Ascending aorta (tissue), 2 donors: Measurements from ENCODE around the gene DMRTC2. TPM values are rescaled to one million over a fixed set of nuclear protein-coding genes. Genes with fewer than 3 reads are reported as not detected.

ENCODE experiments used
- DNase-seq, 2 donors: peaks; one replicate each; pipeline ENCODE4 v3.0.0-alpha.2; 2019; ENCODE audit warnings: low spot score in 2 of 2
- H3K27ac ChIP-seq, 2 donors: fragments of 200-600 bp; sonication (generic); one replicate each; pipeline ENCODE4 v1.5.1; 2016 to 2017; ENCODE audit warnings: mild to moderate bottlenecking in 1 of 2
- H3K27me3 ChIP-seq: fragments of 200-600 bp; sonication (generic); one replicate; pipeline ENCODE4 v1.5.1; 2017
- H3K36me3 ChIP-seq, 2 donors: fragments of 200-600 bp; sonication (generic); one replicate each; pipeline ENCODE4 v1.5.1; 2016
- H3K4me1 ChIP-seq, 2 donors: fragments of 200-600 bp; sonication (generic); one replicate each; pipeline ENCODE4 v1.5.1; 2016 to 2017; ENCODE audit warnings: mild to moderate bottlenecking in 1 of 2
- H3K4me3 ChIP-seq, 2 donors: fragments of 200-600 bp; sonication (generic); one replicate each; pipeline ENCODE4 v1.5.1; 2016 to 2017; ENCODE audit warnings: mild to moderate bottlenecking in 1 of 2
- H3K9me3 ChIP-seq, 2 donors: fragments of 200-600 bp; sonication (generic); one replicate each; pipeline ENCODE4 v1.5.1; 2016
- intact Hi-C: fragments of 100-400 bp; cut with DNase I; formaldehyde crosslinking; loops from one replicate; pipeline ENCODE4 v1.15.1; 2023
- total RNA-seq: library from RNA; depleted of rRNA; stranded (reverse); fragments of >200 nt; gene quantifications from one replicate; pipeline ENCODE4 v1.1.0, GENCODE V29; 2016
- TF ChIP-seq, protein P1 (sequence below), 3 experiments: fragments of 200-600 bp in 2 of 3; fragments of 450-650 bp in 1 of 3; sonication (generic) in 2 of 3; IDR thresholded peaks; one replicate each; pipeline ENCODE4 v1.5.1; 2016 to 2019; ENCODE audit warnings: antibody characterized with exemption in 3 of 3, mild to moderate bottlenecking in 1 of 3, moderate library complexity in 1 of 3

Gene DMRTC2
- total RNA-seq, 1 donor from 2014 or later: not detected

DNA sequence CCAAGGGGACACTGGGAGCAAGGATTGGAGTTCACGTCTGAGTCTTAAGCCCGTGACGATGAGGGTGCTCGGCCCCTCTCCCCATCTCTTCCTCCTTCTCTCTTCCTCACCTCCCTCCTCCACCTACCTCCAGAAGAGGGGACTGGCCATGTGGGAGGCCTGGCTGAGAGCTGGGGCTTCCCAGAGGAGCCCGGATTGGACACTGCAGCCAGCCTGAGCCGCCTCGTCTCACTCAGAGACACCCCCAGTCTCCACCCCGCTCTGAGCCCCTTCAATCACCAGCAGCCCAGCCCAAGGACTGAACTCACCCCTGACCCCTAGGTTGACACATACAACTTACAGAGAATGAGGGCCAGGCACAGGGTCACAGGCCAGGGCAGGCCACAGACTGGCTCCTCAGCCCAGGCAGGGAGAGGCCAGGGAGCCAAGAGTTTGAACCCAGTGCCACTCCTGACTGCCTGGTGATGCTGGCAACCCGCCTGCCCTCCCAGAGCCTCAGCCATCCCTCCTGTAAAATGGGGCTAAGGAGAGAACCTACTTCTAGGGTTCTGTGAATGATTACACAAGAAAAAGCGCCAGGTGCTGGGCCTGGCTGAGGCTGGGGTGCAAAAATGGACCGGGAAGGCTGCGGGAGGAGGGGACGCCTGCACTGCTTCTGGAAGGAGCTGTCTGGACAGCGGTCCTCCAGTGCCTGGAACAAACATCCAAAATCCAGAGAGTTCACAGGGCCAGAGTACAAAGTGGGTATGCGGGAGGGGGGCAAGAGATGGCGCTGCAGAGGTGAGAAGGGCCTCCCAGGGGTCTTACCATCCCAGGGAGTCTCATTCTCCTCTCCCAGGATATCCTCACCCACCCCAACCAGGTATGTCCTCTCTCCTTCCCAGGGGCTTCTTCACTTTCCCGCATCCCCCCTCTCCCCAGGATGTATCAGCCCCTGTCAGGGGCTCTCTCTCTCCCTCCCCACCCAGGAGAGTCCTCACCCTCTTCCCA is 33.4 kb downstream of the DMRTC2 start:
- no peak for DNase-seq
- no peaks in the 10 kb centered on the region for H3K36me3 ChIP-seq
- no peaks in the 10 kb centered on the region for H3K4me1 ChIP-seq
- no peaks in the 10 kb centered on the region for H3K27me3 ChIP-seq
- no peak overlapping the region for H3K4me3 ChIP-seq
- H3K9me3 ChIP-seq: no peaks in the 10 kb centered on the region
- H3K27ac ChIP-seq: no peak overlapping the region
- TF ChIP-seq, protein P1, sequence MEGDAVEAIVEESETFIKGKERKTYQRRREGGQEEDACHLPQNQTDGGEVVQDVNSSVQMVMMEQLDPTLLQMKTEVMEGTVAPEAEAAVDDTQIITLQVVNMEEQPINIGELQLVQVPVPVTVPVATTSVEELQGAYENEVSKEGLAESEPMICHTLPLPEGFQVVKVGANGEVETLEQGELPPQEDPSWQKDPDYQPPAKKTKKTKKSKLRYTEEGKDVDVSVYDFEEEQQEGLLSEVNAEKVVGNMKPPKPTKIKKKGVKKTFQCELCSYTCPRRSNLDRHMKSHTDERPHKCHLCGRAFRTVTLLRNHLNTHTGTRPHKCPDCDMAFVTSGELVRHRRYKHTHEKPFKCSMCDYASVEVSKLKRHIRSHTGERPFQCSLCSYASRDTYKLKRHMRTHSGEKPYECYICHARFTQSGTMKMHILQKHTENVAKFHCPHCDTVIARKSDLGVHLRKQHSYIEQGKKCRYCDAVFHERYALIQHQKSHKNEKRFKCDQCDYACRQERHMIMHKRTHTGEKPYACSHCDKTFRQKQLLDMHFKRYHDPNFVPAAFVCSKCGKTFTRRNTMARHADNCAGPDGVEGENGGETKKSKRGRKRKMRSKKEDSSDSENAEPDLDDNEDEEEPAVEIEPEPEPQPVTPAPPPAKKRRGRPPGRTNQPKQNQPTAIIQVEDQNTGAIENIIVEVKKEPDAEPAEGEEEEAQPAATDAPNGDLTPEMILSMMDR (IDR thresholded peaks at IDR 0.05): no peak
- intact Hi-C loops: no loop called here

DNA sequence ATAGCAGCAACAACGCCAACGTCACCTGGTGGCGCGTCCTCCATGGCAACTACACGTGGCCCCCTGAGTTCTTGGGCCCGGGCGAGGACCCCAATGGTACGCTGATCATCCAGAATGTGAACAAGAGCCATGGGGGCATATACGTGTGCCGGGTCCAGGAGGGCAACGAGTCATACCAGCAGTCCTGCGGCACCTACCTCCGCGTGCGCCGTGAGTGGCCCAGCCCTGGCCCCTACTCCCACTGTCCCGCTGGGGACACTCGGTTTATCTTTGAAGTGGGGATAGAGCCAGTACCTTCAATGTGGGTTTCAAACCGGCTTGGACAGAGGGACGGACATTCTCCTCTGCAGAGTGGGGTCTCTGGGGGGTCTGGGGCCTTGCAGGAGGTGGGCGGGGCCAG is 34.2 kb downstream of the DMRTC2 start:
- no peaks in the 10 kb centered on the region for H3K36me3 ChIP-seq
- TF ChIP-seq, protein P1 (IDR thresholded peaks at IDR 0.05): no peak
- H3K4me1 ChIP-seq: no peaks in the 10 kb centered on the region
- intact Hi-C loops: no loop called here
- DNase-seq: no peak
- H3K9me3 ChIP-seq: no peaks in the 10 kb centered on the region
- no peak overlapping the region for H3K27ac ChIP-seq
- H3K4me3 ChIP-seq: no peak overlapping the region
- no peaks in the 10 kb centered on the region for H3K27me3 ChIP-seq

DNA sequence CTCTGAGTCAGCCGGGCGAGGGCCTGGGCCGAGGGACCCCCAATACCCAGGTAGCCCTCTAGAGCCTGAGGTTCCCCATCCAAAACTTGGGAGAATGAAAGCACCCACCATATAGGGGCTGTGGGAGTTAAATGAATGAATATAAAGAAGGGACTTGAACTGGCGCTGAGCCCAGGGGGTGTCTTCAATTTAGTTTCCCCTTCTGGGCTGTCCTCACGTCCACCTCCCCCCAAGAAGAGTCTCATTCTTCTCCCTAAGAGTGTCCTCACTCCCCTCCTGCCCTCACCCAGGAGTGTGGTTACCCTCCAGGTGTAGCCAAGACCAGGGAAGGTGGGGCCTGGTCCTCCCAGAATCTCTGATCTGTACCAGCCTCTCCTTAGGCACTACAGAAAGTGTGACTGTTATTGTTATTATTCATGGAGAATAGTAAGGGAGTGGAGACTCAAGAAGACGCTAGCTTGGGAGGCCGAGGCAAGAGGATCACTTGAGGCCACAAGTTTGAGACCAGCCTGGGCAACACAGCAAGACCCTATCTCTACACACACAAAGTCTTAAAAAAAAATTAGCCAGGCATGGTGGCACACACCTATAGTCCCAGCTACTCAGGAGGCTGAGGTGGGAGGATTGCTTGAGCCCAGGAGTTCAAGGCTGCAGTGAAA is 35.0 kb downstream of the DMRTC2 start:
- no peak for DNase-seq
- Histone ChIP-seq H3K4me3 (no peak overlapping the region), H3K27ac (no peak overlapping the region), H3K27me3 (no peaks in the 10 kb centered on the region), H3K4me1 (peaks cover 4% of the 10 kb centered on the region in 2 donors), H3K9me3 (no peaks in the 10 kb centered on the region), H3K36me3 (no peaks in the 10 kb centered on the region)
- intact Hi-C loops: loop anchor here (5.0 kb wide), 3 partner anchors 198 to 442 kb away; partner anchors contain the start of genes DEDD2, DMAC2 and ZNF574
- TF ChIP-seq, protein P1 (IDR thresholded peaks at IDR 0.05): no peak

DNA sequence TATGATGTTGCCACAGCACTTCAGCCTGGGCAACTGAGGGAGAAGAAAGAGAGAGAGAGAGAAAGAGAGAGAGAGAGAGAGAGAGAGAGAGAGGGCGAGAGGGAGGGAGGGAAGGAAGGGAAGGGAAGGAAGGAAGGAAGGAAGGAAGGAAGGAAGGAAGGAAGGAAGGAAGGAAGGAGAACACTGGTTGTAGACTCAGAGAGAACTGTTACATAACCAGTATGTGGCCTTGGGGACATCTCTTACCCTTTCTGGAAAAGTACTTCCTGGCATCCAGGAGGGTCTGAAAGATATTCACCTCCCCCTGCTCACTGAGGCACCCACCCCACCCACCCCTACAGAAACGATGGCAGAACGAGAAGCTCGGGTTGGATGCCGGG is 35.5 kb downstream of the DMRTC2 start:
- intact Hi-C loops: loop anchor here (5.0 kb wide), 3 partner anchors 197 to 443 kb away; partner anchors contain the start of genes DEDD2, DMAC2 and ZNF574
- TF ChIP-seq, protein P1 (IDR thresholded peaks at IDR 0.05): no peak
- Histone ChIP-seq H3K36me3 (no peaks in the 10 kb centered on the region), H3K4me1 (peaks cover 9% of the 10 kb centered on the region in 2 donors), H3K27ac (no peak overlapping the region), H3K27me3 (no peaks in the 10 kb centered on the region), H3K9me3 (no peaks in the 10 kb centered on the region), H3K4me3 (no peak overlapping the region)
- no peak for DNase-seq

DNA sequence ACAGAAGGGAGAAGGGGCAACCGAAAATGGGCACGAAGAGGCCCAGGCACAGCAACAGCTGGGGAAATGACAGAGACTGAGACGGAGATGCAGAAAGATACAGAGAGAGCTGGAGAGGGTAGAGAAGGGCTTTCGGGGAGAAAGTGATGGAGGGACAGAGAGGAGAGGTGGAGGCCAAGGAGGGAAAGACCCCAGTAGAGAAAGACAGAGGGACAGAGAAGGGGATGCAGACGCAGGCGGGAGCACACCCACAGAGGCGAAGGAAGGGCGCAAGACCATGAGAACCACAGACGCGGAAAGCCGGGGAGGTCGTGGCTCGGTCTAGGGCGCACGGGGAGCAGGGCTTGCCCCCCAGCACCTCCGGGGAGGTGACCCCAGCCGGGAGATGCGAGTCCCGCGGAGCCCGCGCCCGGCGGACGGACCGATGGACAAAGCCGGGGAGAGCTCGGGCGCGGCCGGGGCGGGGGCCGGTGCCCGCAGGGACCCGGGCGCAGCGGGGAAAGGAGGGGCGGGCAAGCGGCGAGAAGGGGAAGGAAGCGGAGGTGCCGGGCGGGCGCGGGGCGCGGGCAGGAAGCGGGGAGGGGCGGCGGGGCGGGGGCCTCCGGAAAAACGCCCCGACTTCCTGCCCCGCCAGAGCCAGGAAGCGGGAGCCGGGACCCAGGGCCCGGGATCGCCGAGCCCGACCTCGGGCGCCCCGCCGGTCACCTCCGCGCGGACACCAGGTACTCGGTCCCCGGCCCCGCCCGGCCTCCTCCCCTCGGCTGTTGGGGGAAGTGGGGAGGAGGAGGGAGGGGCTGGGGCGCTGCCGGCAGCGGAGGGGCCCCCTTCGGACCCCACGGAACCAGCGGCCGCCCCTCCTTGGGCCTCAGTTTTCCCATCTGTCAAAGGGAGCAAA is 38.0 kb downstream of the DMRTC2 start, which contains the start of gene ARHGEF1:
Gene ARHGEF1, plus strand, starts transcription at position 617 of the 895 bp plus-strand sequence. CDS start 4,899 bp downstream, outside the sequence.
- TF ChIP-seq, protein P1 (IDR thresholded peaks at IDR 0.05): no peak
- intact Hi-C loops: loop anchor here (5.0 kb wide), 3 partner anchors 194 to 446 kb away; partner anchors contain the start of genes DEDD2, DMAC2 and ZNF574
- Histone ChIP-seq H3K27ac (peak within 1 kb of the TSS; percentile 73 to 90), H3K4me1 (peaks cover 12% of the 10 kb centered on the region in 2 donors), H3K36me3 (no peaks in the 10 kb centered on the region), H3K9me3 (no peaks in the 10 kb centered on the region), H3K27me3 (no peaks in the 10 kb centered on the region), H3K4me3 (peak within 1 kb of the TSS; percentile 91 to 100)
- DNase-seq: no peak
